Panc1 (cell line): ENCODE measurements around the gene KIFC3.

Source experiments
- POLR2AphosphoS5 ChIP-seq: IDR thresholded peaks from 2 replicates; pipeline ENCODE4 v1.6.1; 2012; ENCODE audit warnings: mild to moderate bottlenecking, low read depth, low read length, moderate library complexity
- TF ChIP-seq, protein P1 (sequence below): fragments of 450-650 bp; IDR thresholded peaks from 2 replicates; pipeline ENCODE4 v1.5.1; 2017; ENCODE audit warnings: mild to moderate bottlenecking

DNA sequence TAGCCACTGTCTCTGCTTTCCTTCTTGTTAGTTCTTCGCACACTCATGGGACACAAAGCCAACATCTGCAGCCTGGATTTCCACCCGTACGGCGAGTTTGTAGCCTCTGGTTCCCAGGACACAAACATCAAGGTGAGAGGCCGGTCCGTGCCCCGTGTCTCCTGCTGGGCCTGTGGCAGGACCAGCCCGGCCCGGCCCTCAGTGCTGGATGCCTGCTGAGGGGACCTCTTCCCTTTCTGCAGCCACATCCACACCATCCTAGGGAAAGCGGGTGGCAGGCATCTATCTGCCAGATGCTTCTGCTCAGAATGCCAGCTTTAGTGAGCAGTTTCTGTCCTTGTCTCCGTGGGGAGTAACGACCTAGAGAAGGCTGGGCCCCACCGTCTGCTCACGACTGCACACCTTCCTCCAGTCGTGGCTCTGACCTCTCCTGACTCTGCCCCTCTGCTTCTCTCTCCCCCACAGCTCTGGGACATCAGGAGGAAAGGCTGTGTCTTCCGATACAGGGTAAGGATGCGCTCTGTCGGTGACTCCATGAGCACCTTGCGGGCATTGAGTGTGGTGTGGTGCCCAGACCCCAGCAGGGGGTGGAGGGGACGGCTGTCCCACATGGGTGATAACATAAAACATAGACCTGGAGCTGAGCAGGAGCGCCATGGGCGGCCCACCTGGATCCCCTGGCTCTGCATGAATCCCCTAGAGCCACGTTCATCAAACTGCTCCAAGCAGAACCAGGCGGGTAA, 51.3 kb downstream of the KIFC3 start:
- TF ChIP-seq, protein P1, sequence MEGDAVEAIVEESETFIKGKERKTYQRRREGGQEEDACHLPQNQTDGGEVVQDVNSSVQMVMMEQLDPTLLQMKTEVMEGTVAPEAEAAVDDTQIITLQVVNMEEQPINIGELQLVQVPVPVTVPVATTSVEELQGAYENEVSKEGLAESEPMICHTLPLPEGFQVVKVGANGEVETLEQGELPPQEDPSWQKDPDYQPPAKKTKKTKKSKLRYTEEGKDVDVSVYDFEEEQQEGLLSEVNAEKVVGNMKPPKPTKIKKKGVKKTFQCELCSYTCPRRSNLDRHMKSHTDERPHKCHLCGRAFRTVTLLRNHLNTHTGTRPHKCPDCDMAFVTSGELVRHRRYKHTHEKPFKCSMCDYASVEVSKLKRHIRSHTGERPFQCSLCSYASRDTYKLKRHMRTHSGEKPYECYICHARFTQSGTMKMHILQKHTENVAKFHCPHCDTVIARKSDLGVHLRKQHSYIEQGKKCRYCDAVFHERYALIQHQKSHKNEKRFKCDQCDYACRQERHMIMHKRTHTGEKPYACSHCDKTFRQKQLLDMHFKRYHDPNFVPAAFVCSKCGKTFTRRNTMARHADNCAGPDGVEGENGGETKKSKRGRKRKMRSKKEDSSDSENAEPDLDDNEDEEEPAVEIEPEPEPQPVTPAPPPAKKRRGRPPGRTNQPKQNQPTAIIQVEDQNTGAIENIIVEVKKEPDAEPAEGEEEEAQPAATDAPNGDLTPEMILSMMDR, result no peak
- no peak for TF ChIP-seq POLR2AphosphoS5
